H1 (cell line): ENCODE results near the gene PGAM2.

Experiments
- CBX8 ChIP-seq: fragments of 300-800, 300-1000 bp; sonication (generic); IDR thresholded peaks from 2 replicates; pipeline ENCODE4 v1.7.1; 2016; ENCODE audit warnings: low read depth, low read length, borderline replicate concordance
- CTCF ChIP-seq, 3 experiments: IDR thresholded peaks; 1 replicate in 2 of 3; 2 replicates in 1 of 3; pipeline versions ENCODE4 v1.5.1 to v1.6.1; 2011; ENCODE audit warnings: low read length in 3 of 3, mild to moderate bottlenecking in 3 of 3, inconsistent platforms in 2 of 3, low read depth in 1 of 3, moderate library complexity in 1 of 3; ENCODE audit not compliant: insufficient read depth in 1 of 3; ENCODE audit errors: control extremely low read depth in 1 of 3
- EZH2 ChIP-seq: fragments of 200-600 bp; sonication (generic); IDR thresholded peaks from 2 replicates; pipeline ENCODE4 v1.7.1; 2012; ENCODE audit warnings: low read depth, mild to moderate bottlenecking, moderate library complexity, low read length, inconsistent platforms; ENCODE audit not compliant: severe bottlenecking
- GABPA ChIP-seq: IDR thresholded peaks from 2 replicates; pipeline ENCODE4 v1.6.1; 2011; ENCODE audit warnings: mild to moderate bottlenecking, low read length, moderate library complexity, borderline replicate concordance; ENCODE audit not compliant: insufficient read depth
- HDAC6 ChIP-seq: IDR thresholded peaks from one replicate; pipeline ENCODE4 v1.7.1; 2012; ENCODE audit warnings: low read depth, mild to moderate bottlenecking, inconsistent platforms, low read length, moderate library complexity
- JUND ChIP-seq: IDR thresholded peaks from 2 replicates; pipeline ENCODE4 v1.6.1; 2011; ENCODE audit warnings: mild to moderate bottlenecking, improper control_type of control experiment, low read length
- MAX ChIP-seq: IDR thresholded peaks from 2 replicates; pipeline ENCODE4 v1.6.1; 2012; ENCODE audit warnings: inconsistent platforms
- POLR2A ChIP-seq, 2 experiments: IDR thresholded peaks; 1 replicate in 1 of 2; 2 replicates in 1 of 2; pipeline ENCODE4 v1.6.1; 2011; ENCODE audit warnings: low read depth in 2 of 2, low read length in 2 of 2, mild to moderate bottlenecking in 2 of 2; ENCODE audit errors: control extremely low read depth in 1 of 2
- RNF2 ChIP-seq: fragments of 200-900, 300-1000 bp; sonication (generic); IDR thresholded peaks from 2 replicates; pipeline ENCODE4 v1.7.1; 2016; ENCODE audit warnings: borderline replicate concordance, low read depth, mild to moderate bottlenecking, antibody characterized with exemption, low read length; ENCODE audit not compliant: poor library complexity, severe bottlenecking; ENCODE audit errors: missing control alignments
- SAP30 ChIP-seq: fragments of 300-600 bp; sonication (generic); IDR thresholded peaks from 2 replicates; pipeline ENCODE4 v1.7.1; 2012; ENCODE audit warnings: low read length, moderate library complexity, mild to moderate bottlenecking, inconsistent platforms; ENCODE audit not compliant: insufficient read depth, insufficient replicate concordance
- SP1 ChIP-seq: IDR thresholded peaks from 2 replicates; pipeline ENCODE4 v1.6.1; 2011; ENCODE audit warnings: low read depth, low read length
- TBP ChIP-seq: IDR thresholded peaks from 2 replicates; pipeline ENCODE4 v1.6.1; 2011; ENCODE audit warnings: low read depth, low read length, improper control_type of control experiment
- USF2 ChIP-seq: IDR thresholded peaks from 2 replicates; pipeline ENCODE4 v1.6.1; 2011; ENCODE audit warnings: low read length, improper control_type of control experiment
- ZNF274 ChIP-seq: IDR thresholded peaks from 2 replicates; pipeline ENCODE4 v1.7.0; 2012; ENCODE audit warnings: low read length, borderline replicate concordance; ENCODE audit errors: extremely low read depth

GRCh38 chr7:44095781-44096180, 30.4 kb upstream of the PGAM2 start:
- TF ChIP-seq SAP30 = no peak
- TF ChIP-seq MAX = no peak
- TF ChIP-seq JUND = no peak
- no peak for TF ChIP-seq CTCF (IDR thresholded peaks at IDR 0.05; ENCODE audit: control extremely low read depth in 1 of 3, insufficient read depth in 1 of 3, low read depth in 1 of 3, low read length in 3 of 3)
- no peak for TF ChIP-seq GABPA
- TF ChIP-seq SP1 = no peak
- no peak for TF ChIP-seq EZH2
- TF ChIP-seq POLR2A (IDR thresholded peaks at IDR 0.05; ENCODE audit: control extremely low read depth in 1 of 2, low read depth in 2 of 2, low read length in 2 of 2) = no peak
- TF ChIP-seq RNF2 = no peak
- no peak for TF ChIP-seq CBX8
- no peak for TF ChIP-seq TBP
- no peak for TF ChIP-seq USF2
- no peak for TF ChIP-seq ZNF274
- no peak for TF ChIP-seq HDAC6
